ENCODE results near the gene EGFR. TPM values are rescaled to one million over a fixed set of nuclear protein-coding genes. Genes with fewer than 3 reads are reported as not detected.

The EGFR gene
- total and polyA plus RNA-seq, 12 donors = 7.0 to 111 (median 71.6) TPM

DNA sequence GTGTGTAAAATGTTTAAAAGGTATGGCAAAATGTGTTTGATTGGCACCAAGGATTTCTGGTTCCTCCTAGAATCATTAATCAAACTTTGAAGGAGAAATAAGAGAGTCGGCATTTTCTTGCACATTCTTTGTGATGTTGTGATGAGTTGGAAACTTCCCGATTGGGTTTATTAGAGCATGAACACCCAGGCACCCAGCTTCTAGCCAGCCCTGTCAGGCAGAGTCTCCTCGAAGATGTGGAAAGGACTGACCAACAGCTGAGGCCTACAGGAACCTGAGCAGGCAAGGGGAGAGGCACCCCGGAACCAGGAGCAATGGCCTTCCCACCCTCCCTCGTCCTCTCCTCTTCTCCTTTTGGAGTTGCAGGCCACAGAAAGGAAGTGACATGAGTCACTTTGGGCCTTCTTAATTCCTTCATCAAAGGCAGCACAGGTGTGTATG, 68.7 kb downstream of the EGFR start:
- intact Hi-C loops (cut with DNase I) = no loop called here
- no peaks in the 10 kb centered on the region for H3K9me3 ChIP-seq (replicated peaks in 1 of 3)
- H3K4me1 ChIP-seq (replicated peaks in 1 of 2) = peaks cover 21 to 44% of the 10 kb centered on the region in 2 donors
- H3K27ac ChIP-seq = peak overlapping the region in 3 of 5 donors; percentile 61 to 95 (median 95)
- no peak for TF ChIP-seq CTCF (IDR thresholded peaks at IDR 0.05)
- no peak for TF ChIP-seq POLR2A (IDR thresholded peaks at IDR 0.05)
- no peak overlapping the region for H3K4me3 ChIP-seq
- WGBS, 4 donors = 49 to 76% (median 69%) methylated on average over 4 to 5 of the region's 5 CpGs
- no peak for DNase-seq
- H3K36me3 ChIP-seq (replicated peaks in 1 of 2) = no peaks in the 10 kb centered on the region
- no peaks in the 10 kb centered on the region for H3K27me3 ChIP-seq

DNA sequence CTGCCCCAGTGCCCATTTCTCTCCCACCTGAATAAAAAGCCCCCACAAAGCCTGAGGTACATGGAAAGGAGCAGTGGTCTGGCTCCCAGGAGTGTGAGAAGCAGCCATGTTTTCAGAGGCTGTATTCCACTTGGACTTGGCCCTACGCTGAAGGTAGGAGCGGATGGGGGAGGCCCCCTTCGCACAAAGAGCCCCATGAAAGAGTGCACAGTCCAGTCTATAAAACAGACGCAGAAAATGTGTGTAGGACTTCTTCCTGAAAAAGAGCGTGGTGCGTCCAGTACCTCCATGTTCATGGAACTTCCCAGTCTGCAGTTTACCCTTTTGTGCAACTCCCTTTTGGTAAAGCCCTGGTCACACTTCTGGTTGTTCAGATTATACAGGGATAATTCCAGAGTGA, 69.3 kb downstream of the EGFR start:
- H3K36me3 ChIP-seq (replicated peaks in 1 of 2) = no peaks in the 10 kb centered on the region
- no peaks in the 10 kb centered on the region for H3K27me3 ChIP-seq
- H3K4me3 ChIP-seq = no peak overlapping the region
- no peaks in the 10 kb centered on the region for H3K9me3 ChIP-seq (replicated peaks in 1 of 3)
- TF ChIP-seq CTCF (IDR thresholded peaks at IDR 0.05) (no peak), POLR2A (IDR thresholded peaks at IDR 0.05) (no peak)
- no peak for DNase-seq
- WGBS, 4 donors = 86 to 100% (median 95%) methylated on average over 6 of the region's 6 CpGs
- intact Hi-C loops (cut with DNase I) = no loop called here
- H3K4me1 ChIP-seq (replicated peaks in 1 of 2) = peaks cover 17 to 44% of the 10 kb centered on the region in 2 donors
- peak overlapping the region in 2 of 5 donors; percentile 95 for H3K27ac ChIP-seq

DNA sequence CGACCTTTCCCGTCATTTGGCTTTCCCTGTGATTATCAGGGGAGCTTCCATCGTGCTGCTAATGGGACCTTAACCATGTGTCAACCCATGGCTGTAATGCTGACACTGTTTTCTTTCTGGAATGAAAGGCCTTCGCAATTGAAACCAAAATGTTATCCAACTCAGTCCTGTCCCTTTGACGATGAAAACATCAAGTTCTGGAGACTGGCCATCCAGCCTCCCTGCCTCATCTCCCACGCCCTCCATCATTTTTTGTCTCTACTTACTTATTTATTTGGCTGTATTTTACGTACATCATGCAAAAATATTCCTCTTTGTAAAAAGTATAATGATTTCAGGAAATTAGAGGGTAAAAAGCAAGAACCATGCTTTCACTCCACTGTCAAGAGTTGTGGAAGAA, 69.8 kb downstream of the EGFR start:
- WGBS, 4 donors = 74 to 78% (median 75%) methylated on average over 7 of the region's 7 CpGs
- Histone ChIP-seq H3K36me3 (replicated peaks in 1 of 2) (no peaks in the 10 kb centered on the region), H3K9me3 (replicated peaks in 1 of 3) (no peaks in the 10 kb centered on the region), H3K4me1 (replicated peaks in 1 of 2) (peaks cover 19 to 44% of the 10 kb centered on the region in 2 donors), H3K27ac (peak overlapping the region in 1 of 5 donors; percentile 95), H3K4me3 (no peak overlapping the region), H3K27me3 (no peaks in the 10 kb centered on the region)
- intact Hi-C loops (cut with DNase I) = no loop called here
- TF ChIP-seq POLR2A (IDR thresholded peaks at IDR 0.05) (no peak), CTCF (IDR thresholded peaks at IDR 0.05) (no peak)
- no peak for DNase-seq

DNA sequence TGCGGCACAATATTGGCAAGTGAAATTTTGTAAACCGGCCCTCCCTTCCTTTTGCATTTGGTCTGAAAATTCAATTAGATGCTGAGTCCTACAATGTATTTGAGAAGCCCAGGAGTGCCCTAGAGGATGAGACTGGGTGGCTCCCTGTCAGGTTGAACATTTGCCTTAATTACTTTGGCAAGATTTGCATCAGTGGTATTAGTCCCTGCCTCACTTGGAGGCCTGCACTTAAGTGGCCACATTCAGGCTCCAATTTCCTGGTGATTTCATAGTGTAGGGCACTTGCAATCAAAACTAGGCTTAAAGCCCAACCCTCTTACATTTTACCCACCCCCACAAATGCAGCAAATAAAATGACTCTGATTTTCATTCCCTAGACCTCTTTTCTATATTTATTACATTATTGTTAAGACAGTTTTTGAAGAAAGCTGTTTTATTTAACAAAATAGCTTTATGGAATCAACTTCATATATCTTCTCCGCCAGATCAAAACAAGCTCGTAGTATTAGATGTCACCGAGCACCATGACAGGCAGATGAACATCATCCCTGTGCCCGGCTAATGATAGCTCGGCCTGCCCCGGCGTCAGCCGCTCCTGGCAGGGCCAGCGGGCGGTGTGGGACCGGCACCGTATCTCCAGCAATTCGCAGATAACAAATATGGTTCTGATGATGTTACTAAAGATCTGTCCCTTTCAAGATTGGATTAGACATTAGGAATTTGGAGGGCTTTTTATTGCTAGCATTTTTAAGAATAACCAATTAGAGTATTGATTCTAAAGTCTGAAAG, 73.6 kb downstream of the EGFR start:
- Histone ChIP-seq H3K4me1 (replicated peaks in 1 of 2) (peaks cover 16 to 31% of the 10 kb centered on the region in 2 donors), H3K9me3 (replicated peaks in 1 of 3) (no peaks in the 10 kb centered on the region), H3K36me3 (replicated peaks in 1 of 2) (no peaks in the 10 kb centered on the region), H3K27ac (no peak overlapping the region), H3K4me3 (no peak overlapping the region), H3K27me3 (no peaks in the 10 kb centered on the region)
- no peak for DNase-seq
- 86 to 93% (median 92%) methylated on average over 15 of the region's 15 CpGs for WGBS, 4 donors
- TF ChIP-seq CTCF (IDR thresholded peaks at IDR 0.05) (no peak), POLR2A (IDR thresholded peaks at IDR 0.05) (no peak)
- intact Hi-C loops (cut with DNase I) = no loop called here

Measured in adrenal gland (tissue), 12 donors.